Measurements from ENCODE around the gene PCGF5. TPM values are rescaled to one million over a fixed set of nuclear protein-coding genes. Genes with fewer than 3 reads are reported as not detected.

Gene PCGF5
- total and polyA plus RNA-seq, 10 of the 15 experiments (the other 5 are each of a cell fraction or from before 2014, with no cell fraction given) = 33.2 to 79.7 (median 50.7) TPM

- no TSS peak for BruUV-seq (replicated peaks)
- Histone ChIP-seq H3K9me3 (replicated peaks; ENCODE audit: control insufficient read depth, insufficient read depth, low read length) (no peaks in the 10 kb centered on the region; the same call in 2 of the 3 replicates), H2AFZ (ENCODE audit: control insufficient read depth, low read depth, low read length) (no peak overlapping the region), H3K9ac (ENCODE audit: control insufficient read depth, insufficient read depth, low read length) (no peak overlapping the region), H3K27ac (ENCODE audit: control insufficient read depth, insufficient read depth) (no peak overlapping the region), H4K20me1 (ENCODE audit: control insufficient read depth, insufficient read depth) (no peaks in the 10 kb centered on the region), H3K79me2 (ENCODE audit: control insufficient read depth, insufficient read depth, low read length) (peaks cover 44% of the 10 kb centered on the region), H3K36me3 (ENCODE audit: control insufficient read depth in 2 of 2, insufficient read depth in 2 of 2, low read length in 1 of 2) (no peaks in the 10 kb centered on the region), H3K27me3 (replicated peaks in 1 of 2; ENCODE audit: control insufficient read depth in 2 of 2, insufficient read depth in 2 of 2, low read length in 1 of 2) (no peaks in the 10 kb centered on the region), H3K4me3 (no peak overlapping the region), H3K4me2 (ENCODE audit: control insufficient read depth, insufficient read depth) (no peak overlapping the region), H3K4me1 (ENCODE audit: control insufficient read depth, insufficient read depth, low read length) (peaks cover 35% of the 10 kb centered on the region)
- in situ Hi-C loops (cut with MboI) = no loop called here
- TF ChIP-seq ZNF622 (IDR thresholded peaks at IDR 0.05) = no peak
- no peak for TF ChIP-seq TCF12 (IDR thresholded peaks at IDR 0.05; ENCODE audit: low read depth, low read length)
- no peak for TF ChIP-seq SIX5 (IDR thresholded peaks at IDR 0.05; ENCODE audit: low read depth, low read length, severe bottlenecking)
- no peak for TF ChIP-seq ZNF384 (IDR thresholded peaks at IDR 0.05; ENCODE audit: borderline replicate concordance, low read depth, low read length)
- no peak for TF ChIP-seq YBX1 (IDR thresholded peaks at IDR 0.05)
- TF ChIP-seq KLF5 (IDR thresholded peaks at IDR 0.05; ENCODE audit: partially characterized antibody) = no peak
- TF ChIP-seq EED (IDR thresholded peaks at IDR 0.05; ENCODE audit: low read depth) = no peak
- no peak for TF ChIP-seq BACH1 (IDR thresholded peaks at IDR 0.05; ENCODE audit: borderline replicate concordance)
- no peak for TF ChIP-seq HDAC2 (IDR thresholded peaks at IDR 0.05)
- no peak for TF ChIP-seq MEF2A (IDR thresholded peaks at IDR 0.05; ENCODE audit: insufficient read depth, low read depth, low read length)
- CTCF ChIA-PET = interaction anchor here (1.2 kb wide), 1 partner anchor 34 kb away, joined by 3 read pairs; no protein-coding TSS in a partner anchor
- RAD21 ChIA-PET (ENCODE audit: unreplicated experiment) = interaction anchor here (1.1 to 1.3 kb wide), 2 partner anchors 30 to 54 kb away, joined by 4 to 6 read pairs; no protein-coding TSS in a partner anchor
- no peak for DNase-seq (ENCODE audit: low read depth, low spot score)
- no peak for FAIRE-seq
- POLR2A ChIA-PET = interaction anchor here (0.6 kb wide), 1 partner anchor 953 kb away, joined by 3 read pairs; no protein-coding TSS in a partner anchor
- SMC1A ChIA-PET (ENCODE audit: uncharacterized antibody, unreplicated experiment) = interaction anchor here (1.2 to 4.4 kb wide), 4 partner anchors 10 to 54 kb away, joined by 3 to 28 read pairs (median 4); no protein-coding TSS in a partner anchor
- no peak for ATAC-seq
- WGBS (ENCODE audit: insufficient coverage, insufficient replicate concordance, low lambda C conversion rate, missing lambda C conversion rate) = 33% methylated on average over 2 of the region's 2 CpGs
- intact Hi-C loops (cut with micrococcal nuclease; ENCODE audit: unreplicated experiment) = no loop called here
These were observed 24.0 kb upstream of the PCGF5 start for GRCh38 chr10:91196268-91197048.

Data from GM12878 (cell line).